Measurements from ENCODE around the gene PEAK1. TPM values are rescaled to one million over a fixed set of nuclear protein-coding genes. Genes with fewer than 3 reads are reported as not detected.

The PEAK1 gene
- total and polyA plus RNA-seq, 2 donors (not counting 1 experiment from before 2014, with no cell fraction given): 61.0 to 91.8 TPM

DNA sequence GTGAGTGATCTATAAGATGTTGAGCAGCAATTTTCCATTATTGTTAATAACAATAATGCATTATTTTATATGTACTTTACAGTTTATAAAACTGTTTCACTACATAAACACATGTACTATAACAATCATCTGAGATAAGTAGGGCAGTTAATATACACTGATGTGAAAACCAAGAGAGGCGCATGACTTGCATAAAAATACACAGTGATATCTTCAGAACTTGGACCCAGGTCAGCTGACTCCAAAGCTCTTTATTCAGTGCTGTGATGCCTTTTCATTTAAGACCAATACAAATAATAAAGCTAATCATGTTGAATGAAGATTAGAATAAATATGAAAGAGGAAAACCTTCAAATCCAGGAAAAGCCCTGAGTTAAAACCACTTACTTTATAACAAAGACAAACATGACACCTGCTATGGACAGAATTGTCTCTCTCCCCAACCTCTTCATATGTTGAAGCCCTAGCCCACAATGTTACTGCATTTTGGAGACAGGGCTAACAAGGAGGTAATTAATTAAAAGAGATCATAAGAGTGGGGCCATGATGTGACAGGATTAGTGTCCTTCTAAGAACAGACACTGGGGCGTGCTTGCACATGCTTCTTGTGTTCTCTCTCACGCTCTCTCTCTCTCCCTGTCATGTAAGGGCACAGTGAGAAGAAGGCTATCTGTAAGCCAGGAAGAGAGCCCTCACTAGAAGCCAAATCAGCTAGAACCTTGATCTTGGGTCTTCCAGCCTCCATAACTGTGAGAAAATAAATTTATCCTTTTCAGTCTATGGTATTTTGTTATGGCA is 293.2 kb downstream of the PEAK1 start:
- H3K4me3 ChIP-seq (replicated peaks in 1 of 4; ENCODE audit: control extremely low read depth in 1 of 4, insufficient read depth in 1 of 4, low read depth in 3 of 4, low read length in 4 of 4): no peak overlapping the region
- H3K4me1 ChIP-seq (ENCODE audit: control insufficient read depth, extremely low read depth, insufficient read depth, low read length): no peaks in the 10 kb centered on the region
- H3K4me2 ChIP-seq (ENCODE audit: extremely low read depth, insufficient read depth, low read length): no peak overlapping the region
- H3K36me3 ChIP-seq (ENCODE audit: control insufficient read depth, insufficient read depth, low read length): peaks cover 3% of the 10 kb centered on the region
- TF ChIP-seq, protein P1, sequence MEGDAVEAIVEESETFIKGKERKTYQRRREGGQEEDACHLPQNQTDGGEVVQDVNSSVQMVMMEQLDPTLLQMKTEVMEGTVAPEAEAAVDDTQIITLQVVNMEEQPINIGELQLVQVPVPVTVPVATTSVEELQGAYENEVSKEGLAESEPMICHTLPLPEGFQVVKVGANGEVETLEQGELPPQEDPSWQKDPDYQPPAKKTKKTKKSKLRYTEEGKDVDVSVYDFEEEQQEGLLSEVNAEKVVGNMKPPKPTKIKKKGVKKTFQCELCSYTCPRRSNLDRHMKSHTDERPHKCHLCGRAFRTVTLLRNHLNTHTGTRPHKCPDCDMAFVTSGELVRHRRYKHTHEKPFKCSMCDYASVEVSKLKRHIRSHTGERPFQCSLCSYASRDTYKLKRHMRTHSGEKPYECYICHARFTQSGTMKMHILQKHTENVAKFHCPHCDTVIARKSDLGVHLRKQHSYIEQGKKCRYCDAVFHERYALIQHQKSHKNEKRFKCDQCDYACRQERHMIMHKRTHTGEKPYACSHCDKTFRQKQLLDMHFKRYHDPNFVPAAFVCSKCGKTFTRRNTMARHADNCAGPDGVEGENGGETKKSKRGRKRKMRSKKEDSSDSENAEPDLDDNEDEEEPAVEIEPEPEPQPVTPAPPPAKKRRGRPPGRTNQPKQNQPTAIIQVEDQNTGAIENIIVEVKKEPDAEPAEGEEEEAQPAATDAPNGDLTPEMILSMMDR (conservative IDR thresholded peaks at IDR 0.05 in 1 of 2, IDR thresholded peaks at IDR 0.05 in 1 of 2; ENCODE audit: low read depth in 1 of 2, low read length in 2 of 2): no peak
- no peak for DNase-seq (ENCODE audit: low read depth in 2 of 2)
- H2AFZ ChIP-seq (ENCODE audit: low read length): no peak overlapping the region
- H3K79me2 ChIP-seq (ENCODE audit: control insufficient read depth, insufficient read depth, low read length): no peaks in the 10 kb centered on the region
- no peaks in the 10 kb centered on the region for H3K9me3 ChIP-seq (ENCODE audit: control insufficient read depth, insufficient read depth, low read depth, low read length)
- no peaks in the 10 kb centered on the region for H4K20me1 ChIP-seq (ENCODE audit: control insufficient read depth, extremely low read depth, insufficient read depth, low read length)
- no peaks in the 10 kb centered on the region for H3K27me3 ChIP-seq (ENCODE audit: control insufficient read depth, insufficient read depth, low read length)
- H3K9ac ChIP-seq (ENCODE audit: insufficient read depth, low read length): no peak overlapping the region
- H3K27ac ChIP-seq (ENCODE audit: insufficient read depth, low read length): no peak overlapping the region

GRCh38 chr15:77123854-77124253 is 296.1 kb downstream of the PEAK1 start:
- peaks cover 3% of the 10 kb centered on the region for H3K4me1 ChIP-seq (ENCODE audit: control insufficient read depth, extremely low read depth, insufficient read depth, low read length)

DNA sequence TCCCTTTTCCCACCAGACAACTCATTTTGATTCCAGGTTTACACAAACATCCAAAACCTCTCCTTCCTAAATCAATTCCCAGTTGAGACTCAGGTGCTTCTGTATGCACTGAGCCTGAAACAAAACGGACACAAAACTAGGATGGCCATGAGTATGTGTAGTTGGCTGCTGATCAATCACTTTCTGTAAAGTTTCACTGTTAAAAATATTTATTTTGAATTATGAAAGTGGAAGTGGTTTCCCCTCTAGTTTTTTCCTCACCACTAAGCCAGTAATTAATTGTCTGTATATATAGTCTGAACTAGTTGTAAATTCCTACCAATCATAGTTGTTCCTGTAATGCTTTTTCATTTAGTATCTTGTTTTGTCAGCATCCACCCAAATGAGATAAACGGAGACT is 297.3 kb downstream of the PEAK1 start:
- Histone ChIP-seq H3K4me1 (ENCODE audit: control insufficient read depth, extremely low read depth, insufficient read depth, low read length) (peaks cover 3% of the 10 kb centered on the region), H3K27me3 (ENCODE audit: control insufficient read depth, insufficient read depth, low read length) (no peaks in the 10 kb centered on the region), H3K9ac (ENCODE audit: insufficient read depth, low read length) (no peak overlapping the region), H3K4me2 (ENCODE audit: extremely low read depth, insufficient read depth, low read length) (no peak overlapping the region), H3K27ac (ENCODE audit: insufficient read depth, low read length) (no peak overlapping the region), H3K36me3 (ENCODE audit: control insufficient read depth, insufficient read depth, low read length) (no peaks in the 10 kb centered on the region), H2AFZ (ENCODE audit: low read length) (no peak overlapping the region), H3K9me3 (ENCODE audit: control insufficient read depth, insufficient read depth, low read depth, low read length) (no peaks in the 10 kb centered on the region), H3K4me3 (replicated peaks in 1 of 4; ENCODE audit: control extremely low read depth in 1 of 4, insufficient read depth in 1 of 4, low read depth in 3 of 4, low read length in 4 of 4) (no peak overlapping the region), H4K20me1 (ENCODE audit: control insufficient read depth, extremely low read depth, insufficient read depth, low read length) (no peaks in the 10 kb centered on the region), H3K79me2 (ENCODE audit: control insufficient read depth, insufficient read depth, low read length) (no peaks in the 10 kb centered on the region)
- TF ChIP-seq EZH2 (IDR thresholded peaks at IDR 0.05; ENCODE audit: low read length, missing control alignments): no peak
- TF ChIP-seq, protein P1 (conservative IDR thresholded peaks at IDR 0.05 in 1 of 2, IDR thresholded peaks at IDR 0.05 in 1 of 2; ENCODE audit: low read depth in 1 of 2, low read length in 2 of 2): no peak
- no peak for DNase-seq (ENCODE audit: low read depth in 2 of 2)

More at GRCh38 chr15:77123854-77124253, 296.1 kb downstream of the PEAK1 start:
- H3K9ac ChIP-seq (ENCODE audit: insufficient read depth, low read length): no peak overlapping the region
- no peak overlapping the region for H2AFZ ChIP-seq (ENCODE audit: low read length)
- no peak for TF ChIP-seq EZH2 (IDR thresholded peaks at IDR 0.05; ENCODE audit: low read length, missing control alignments)
- TF ChIP-seq, protein P1 (conservative IDR thresholded peaks at IDR 0.05 in 1 of 2, IDR thresholded peaks at IDR 0.05 in 1 of 2; ENCODE audit: low read depth in 1 of 2, low read length in 2 of 2): no peak
- H3K27me3 ChIP-seq (ENCODE audit: control insufficient read depth, insufficient read depth, low read length): no peaks in the 10 kb centered on the region
- no peaks in the 10 kb centered on the region for H3K9me3 ChIP-seq (ENCODE audit: control insufficient read depth, insufficient read depth, low read depth, low read length)
- DNase-seq (ENCODE audit: low read depth in 2 of 2): no peak
- no peaks in the 10 kb centered on the region for H3K79me2 ChIP-seq (ENCODE audit: control insufficient read depth, insufficient read depth, low read length)
- no peaks in the 10 kb centered on the region for H3K36me3 ChIP-seq (ENCODE audit: control insufficient read depth, insufficient read depth, low read length)
- no peaks in the 10 kb centered on the region for H4K20me1 ChIP-seq (ENCODE audit: control insufficient read depth, extremely low read depth, insufficient read depth, low read length)
- H3K4me3 ChIP-seq (replicated peaks in 1 of 4; ENCODE audit: control extremely low read depth in 1 of 4, insufficient read depth in 1 of 4, low read depth in 3 of 4, low read length in 4 of 4): no peak overlapping the region
- no peak overlapping the region for H3K4me2 ChIP-seq (ENCODE audit: extremely low read depth, insufficient read depth, low read length)
- H3K27ac ChIP-seq (ENCODE audit: insufficient read depth, low read length): no peak overlapping the region

Measured in fibroblast of lung (primary cell).